Measurements from ENCODE around the gene ZNF385C.

GRCh38 chr17:42098730-42099399 lies 592 bp upstream of the ZNF385C start:
- TF ChIP-seq, protein P1, sequence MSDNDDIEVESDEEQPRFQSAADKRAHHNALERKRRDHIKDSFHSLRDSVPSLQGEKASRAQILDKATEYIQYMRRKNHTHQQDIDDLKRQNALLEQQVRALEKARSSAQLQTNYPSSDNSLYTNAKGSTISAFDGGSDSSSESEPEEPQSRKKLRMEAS (IDR thresholded peaks at IDR 0.05): no peak
- TF ChIP-seq POLR2AphosphoS5 (IDR thresholded peaks at IDR 0.05; ENCODE audit: low read depth, low read length): no peak
- TF ChIP-seq, protein P2, sequence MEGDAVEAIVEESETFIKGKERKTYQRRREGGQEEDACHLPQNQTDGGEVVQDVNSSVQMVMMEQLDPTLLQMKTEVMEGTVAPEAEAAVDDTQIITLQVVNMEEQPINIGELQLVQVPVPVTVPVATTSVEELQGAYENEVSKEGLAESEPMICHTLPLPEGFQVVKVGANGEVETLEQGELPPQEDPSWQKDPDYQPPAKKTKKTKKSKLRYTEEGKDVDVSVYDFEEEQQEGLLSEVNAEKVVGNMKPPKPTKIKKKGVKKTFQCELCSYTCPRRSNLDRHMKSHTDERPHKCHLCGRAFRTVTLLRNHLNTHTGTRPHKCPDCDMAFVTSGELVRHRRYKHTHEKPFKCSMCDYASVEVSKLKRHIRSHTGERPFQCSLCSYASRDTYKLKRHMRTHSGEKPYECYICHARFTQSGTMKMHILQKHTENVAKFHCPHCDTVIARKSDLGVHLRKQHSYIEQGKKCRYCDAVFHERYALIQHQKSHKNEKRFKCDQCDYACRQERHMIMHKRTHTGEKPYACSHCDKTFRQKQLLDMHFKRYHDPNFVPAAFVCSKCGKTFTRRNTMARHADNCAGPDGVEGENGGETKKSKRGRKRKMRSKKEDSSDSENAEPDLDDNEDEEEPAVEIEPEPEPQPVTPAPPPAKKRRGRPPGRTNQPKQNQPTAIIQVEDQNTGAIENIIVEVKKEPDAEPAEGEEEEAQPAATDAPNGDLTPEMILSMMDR (IDR thresholded peaks at IDR 0.05 in 2 of 3, conservative IDR thresholded peaks at IDR 0.05 in 1 of 3; ENCODE audit: borderline replicate concordance in 1 of 3, insufficient read depth in 1 of 3, low read depth in 2 of 3, low read length in 2 of 3): no peak
- TF ChIP-seq CEBPB (IDR thresholded peaks at IDR 0.05; ENCODE audit: low read depth): no peak
- no peak for TF ChIP-seq POLR2A (IDR thresholded peaks at IDR 0.05; ENCODE audit: borderline replicate concordance, extremely low read depth, insufficient read depth, insufficient read length)
- no peak; the same call in 1 of the 2 replicates for TF ChIP-seq RAD21 (IDR thresholded peaks at IDR 0.05; ENCODE audit: low read depth)
- TF ChIP-seq ELF1 (IDR thresholded peaks at IDR 0.05; ENCODE audit: borderline replicate concordance, low read depth): no peak
- TF ChIP-seq JUND (IDR thresholded peaks at IDR 0.05): no peak
- TF ChIP-seq EZH2 (IDR thresholded peaks at IDR 0.05): no peak
- no peak for TF ChIP-seq CBX3 (IDR thresholded peaks at IDR 0.05; ENCODE audit: low read depth)
- TF ChIP-seq REST (IDR thresholded peaks at IDR 0.05; ENCODE audit: low read depth): no peak
